GM23338 (cell line): Measurements from ENCODE around the gene SELENOH. TPM values are rescaled to one million over a fixed set of nuclear protein-coding genes. Genes with fewer than 3 reads are reported as not detected.

Experiments
- ATAC-seq: fragments of 200-7000 bp; cut with Tn5 transposase; 3 replicates; pipeline ENCODE4 v1.9.1; 2020
- DNase-seq: peaks from one replicate; pipeline ENCODE4 v3.0.0-alpha.2; 2015; ENCODE audit warnings: low spot score
- H2AFZ ChIP-seq: fragments of 200-600 bp; sonication (generic); 2 replicates; pipeline ENCODE4 v1.8.0; 2016; ENCODE audit warnings: antibody characterized with exemption, mild to moderate bottlenecking, moderate library complexity
- H3F3A ChIP-seq: fragments of 200-600 bp; sonication (generic); replicated peaks from 2 replicates; pipeline ENCODE4 v1.8.0; 2017; ENCODE audit warnings: antibody characterized with exemption, mixed run types, low read depth
- H3K27ac ChIP-seq: fragments of 200-600 bp; sonication (generic); 2 replicates; pipeline ENCODE4 v1.6.1; 2016; ENCODE audit warnings: low read depth
- H3K27me3 ChIP-seq: fragments of 200-600 bp; sonication (generic); 2 replicates; pipeline ENCODE4 v1.8.0; 2016; ENCODE audit warnings: mild to moderate bottlenecking, mixed run types, moderate library complexity; ENCODE audit not compliant: insufficient read depth
- H3K36me3 ChIP-seq: fragments of 200-600 bp; sonication (generic); 2 replicates; pipeline ENCODE4 v1.8.0; 2016; ENCODE audit warnings: mild to moderate bottlenecking; ENCODE audit not compliant: insufficient read depth
- H3K4me1 ChIP-seq: fragments of 200-600 bp; sonication (generic); 2 replicates; pipeline ENCODE4 v1.8.0; 2016; ENCODE audit warnings: mild to moderate bottlenecking, moderate library complexity; ENCODE audit not compliant: insufficient read depth
- H3K4me2 ChIP-seq: fragments of 200-600 bp; sonication (generic); 2 replicates; pipeline ENCODE4 v1.7.1; 2017; ENCODE audit warnings: mixed run types
- H3K4me3 ChIP-seq: fragments of 200-600 bp; sonication (generic); 2 replicates; pipeline ENCODE4 v1.6.1; 2016; ENCODE audit warnings: mixed run types
- H3K79me2 ChIP-seq: fragments of 200-600 bp; sonication (generic); replicated peaks from 2 replicates; pipeline ENCODE4 v1.8.0; 2017; ENCODE audit warnings: mild to moderate bottlenecking; ENCODE audit not compliant: insufficient read depth
- H3K9me2 ChIP-seq: fragments of 200-600 bp; sonication (generic); 2 replicates; pipeline ENCODE4 v1.8.0; 2017; ENCODE audit not compliant: insufficient read depth
- H4K20me1 ChIP-seq: fragments of 200-600 bp; sonication (generic); replicated peaks from 2 replicates; pipeline ENCODE4 v1.8.0; 2017; ENCODE audit warnings: mild to moderate bottlenecking; ENCODE audit not compliant: insufficient read depth
- H3K27ac Mint-ChIP-seq: 2 replicates; pipeline ENCODE4 v1.8.0; 2020; ENCODE audit warnings: inconsistent platforms, mild to moderate bottlenecking, moderate library complexity, mixed read lengths
- H3K27me3 Mint-ChIP-seq: 3 replicates; pipeline ENCODE4 v1.8.0; 2022; ENCODE audit warnings: low read depth, mild to moderate bottlenecking, moderate library complexity, mixed read lengths, inconsistent platforms; ENCODE audit not compliant: insufficient read depth, poor library complexity
- H3K36me3 Mint-ChIP-seq: 3 replicates; pipeline ENCODE4 v1.8.0; 2021; ENCODE audit warnings: low read depth, mild to moderate bottlenecking, inconsistent platforms, moderate library complexity, mixed read lengths
- H3K4me1 Mint-ChIP-seq: 3 replicates; pipeline ENCODE4 v1.8.0; 2020; ENCODE audit warnings: mild to moderate bottlenecking, inconsistent platforms, mixed read lengths
- H3K4me3 Mint-ChIP-seq: 3 replicates; pipeline ENCODE4 v1.8.0; 2021; ENCODE audit warnings: moderate library complexity, mild to moderate bottlenecking, inconsistent platforms, mixed read lengths
- H3K9me3 Mint-ChIP-seq: 3 replicates; pipeline ENCODE4 v1.8.0; 2020; ENCODE audit warnings: moderate library complexity, mild to moderate bottlenecking, inconsistent platforms, mixed read lengths
- CREB1 ChIP-seq: fragments of 250-450 bp; sonication (Bioruptor Pico); IDR thresholded peaks from 2 replicates; pipeline ENCODE4 v1.5.0; 2020; ENCODE audit warnings: low read depth, mild to moderate bottlenecking, moderate library complexity
- EZH2phosphoT487 ChIP-seq: fragments of 200-600 bp; sonication (generic); IDR thresholded peaks from one replicate; pipeline ENCODE4 v1.8.1; 2018; ENCODE audit warnings: antibody characterized with exemption; ENCODE audit not compliant: unreplicated experiment
- JUNB ChIP-seq: IDR thresholded peaks from one replicate; pipeline ENCODE4 v1.6.1; 2016; ENCODE audit warnings: antibody characterized with exemption; ENCODE audit not compliant: unreplicated experiment
- POLR2AphosphoS5 ChIP-seq: IDR thresholded peaks from 2 replicates; pipeline ENCODE4 v1.6.1; 2016; ENCODE audit warnings: antibody characterized with exemption, low read depth
- STAT1 ChIP-seq: IDR thresholded peaks from one replicate; pipeline ENCODE4 v1.6.1; 2016; ENCODE audit warnings: antibody characterized with exemption; ENCODE audit not compliant: unreplicated experiment
- polyA plus RNA-seq: library from polyadenylated mRNA; unstranded; fragments of >200 nt; fragmentation: Nextera tagmentation; extraction: Ambion mirVana; gene quantifications from 2 replicates; pipeline ENCODE4 v1.2.1, GENCODE V29; 2016
- total RNA-seq: library from RNA; depleted of rRNA; stranded (reverse); fragments of >200 nt; shearing (Covaris generic); gene quantifications from 2 replicates; pipeline ENCODE4 v1.2.3, GENCODE V29; 2014
- TF ChIP-seq, protein P1 (sequence below), 2 experiments: fragments of 200-600 bp in 1 of 2; sonication (generic) in 1 of 2; conservative IDR thresholded peaks; 2 replicates each; pipeline versions ENCODE4 v1.5.1 to v1.6.1; 2016 to 2017; ENCODE audit warnings: antibody characterized with exemption in 2 of 2, low read depth in 2 of 2, mild to moderate bottlenecking in 2 of 2, moderate library complexity in 1 of 2
- TF ChIP-seq, protein P2 (sequence below): fragments of 250-450 bp; sonication (Bioruptor Pico); IDR thresholded peaks from 2 replicates; pipeline ENCODE4 v1.5.0; 2020; ENCODE audit warnings: mild to moderate bottlenecking, moderate library complexity
- TF ChIP-seq, protein P3 (sequence below): IDR thresholded peaks from one replicate; pipeline ENCODE4 v1.6.1; 2018; ENCODE audit warnings: antibody characterized with exemption; ENCODE audit not compliant: unreplicated experiment

Gene SELENOH
- total and polyA plus RNA-seq, 2 experiments from 2014 or later: 282 to 379 TPM

DNA sequence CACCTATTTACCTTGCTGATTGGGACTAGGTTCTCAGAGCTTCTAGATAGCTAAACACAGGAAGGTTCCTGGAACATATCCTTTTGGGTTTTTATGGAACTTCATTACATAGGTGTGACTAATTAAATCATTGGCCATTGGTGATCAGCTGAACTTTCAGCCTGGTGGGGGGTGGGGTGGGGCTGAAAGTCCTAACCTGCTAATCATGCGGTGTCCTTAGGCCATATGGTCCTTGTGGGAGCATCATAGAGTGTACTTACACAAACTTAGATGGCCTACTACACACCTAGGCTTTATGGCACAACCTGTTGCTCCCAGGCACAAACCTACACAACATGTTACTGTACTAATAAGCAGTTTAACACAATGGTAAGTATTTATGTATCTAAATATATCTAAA is 8.6 kb upstream of the SELENOH start:
- TF ChIP-seq JUNB (no peak), POLR2AphosphoS5 (no peak), STAT1 (no peak), EZH2phosphoT487 (no peak), CREB1 (CRISPR knock-in tag) (no peak)
- TF ChIP-seq, protein P1, sequence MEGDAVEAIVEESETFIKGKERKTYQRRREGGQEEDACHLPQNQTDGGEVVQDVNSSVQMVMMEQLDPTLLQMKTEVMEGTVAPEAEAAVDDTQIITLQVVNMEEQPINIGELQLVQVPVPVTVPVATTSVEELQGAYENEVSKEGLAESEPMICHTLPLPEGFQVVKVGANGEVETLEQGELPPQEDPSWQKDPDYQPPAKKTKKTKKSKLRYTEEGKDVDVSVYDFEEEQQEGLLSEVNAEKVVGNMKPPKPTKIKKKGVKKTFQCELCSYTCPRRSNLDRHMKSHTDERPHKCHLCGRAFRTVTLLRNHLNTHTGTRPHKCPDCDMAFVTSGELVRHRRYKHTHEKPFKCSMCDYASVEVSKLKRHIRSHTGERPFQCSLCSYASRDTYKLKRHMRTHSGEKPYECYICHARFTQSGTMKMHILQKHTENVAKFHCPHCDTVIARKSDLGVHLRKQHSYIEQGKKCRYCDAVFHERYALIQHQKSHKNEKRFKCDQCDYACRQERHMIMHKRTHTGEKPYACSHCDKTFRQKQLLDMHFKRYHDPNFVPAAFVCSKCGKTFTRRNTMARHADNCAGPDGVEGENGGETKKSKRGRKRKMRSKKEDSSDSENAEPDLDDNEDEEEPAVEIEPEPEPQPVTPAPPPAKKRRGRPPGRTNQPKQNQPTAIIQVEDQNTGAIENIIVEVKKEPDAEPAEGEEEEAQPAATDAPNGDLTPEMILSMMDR (conservative IDR thresholded peaks at IDR 0.05; ENCODE audit: low read depth in 2 of 2): no peak
- TF ChIP-seq, protein P2, sequence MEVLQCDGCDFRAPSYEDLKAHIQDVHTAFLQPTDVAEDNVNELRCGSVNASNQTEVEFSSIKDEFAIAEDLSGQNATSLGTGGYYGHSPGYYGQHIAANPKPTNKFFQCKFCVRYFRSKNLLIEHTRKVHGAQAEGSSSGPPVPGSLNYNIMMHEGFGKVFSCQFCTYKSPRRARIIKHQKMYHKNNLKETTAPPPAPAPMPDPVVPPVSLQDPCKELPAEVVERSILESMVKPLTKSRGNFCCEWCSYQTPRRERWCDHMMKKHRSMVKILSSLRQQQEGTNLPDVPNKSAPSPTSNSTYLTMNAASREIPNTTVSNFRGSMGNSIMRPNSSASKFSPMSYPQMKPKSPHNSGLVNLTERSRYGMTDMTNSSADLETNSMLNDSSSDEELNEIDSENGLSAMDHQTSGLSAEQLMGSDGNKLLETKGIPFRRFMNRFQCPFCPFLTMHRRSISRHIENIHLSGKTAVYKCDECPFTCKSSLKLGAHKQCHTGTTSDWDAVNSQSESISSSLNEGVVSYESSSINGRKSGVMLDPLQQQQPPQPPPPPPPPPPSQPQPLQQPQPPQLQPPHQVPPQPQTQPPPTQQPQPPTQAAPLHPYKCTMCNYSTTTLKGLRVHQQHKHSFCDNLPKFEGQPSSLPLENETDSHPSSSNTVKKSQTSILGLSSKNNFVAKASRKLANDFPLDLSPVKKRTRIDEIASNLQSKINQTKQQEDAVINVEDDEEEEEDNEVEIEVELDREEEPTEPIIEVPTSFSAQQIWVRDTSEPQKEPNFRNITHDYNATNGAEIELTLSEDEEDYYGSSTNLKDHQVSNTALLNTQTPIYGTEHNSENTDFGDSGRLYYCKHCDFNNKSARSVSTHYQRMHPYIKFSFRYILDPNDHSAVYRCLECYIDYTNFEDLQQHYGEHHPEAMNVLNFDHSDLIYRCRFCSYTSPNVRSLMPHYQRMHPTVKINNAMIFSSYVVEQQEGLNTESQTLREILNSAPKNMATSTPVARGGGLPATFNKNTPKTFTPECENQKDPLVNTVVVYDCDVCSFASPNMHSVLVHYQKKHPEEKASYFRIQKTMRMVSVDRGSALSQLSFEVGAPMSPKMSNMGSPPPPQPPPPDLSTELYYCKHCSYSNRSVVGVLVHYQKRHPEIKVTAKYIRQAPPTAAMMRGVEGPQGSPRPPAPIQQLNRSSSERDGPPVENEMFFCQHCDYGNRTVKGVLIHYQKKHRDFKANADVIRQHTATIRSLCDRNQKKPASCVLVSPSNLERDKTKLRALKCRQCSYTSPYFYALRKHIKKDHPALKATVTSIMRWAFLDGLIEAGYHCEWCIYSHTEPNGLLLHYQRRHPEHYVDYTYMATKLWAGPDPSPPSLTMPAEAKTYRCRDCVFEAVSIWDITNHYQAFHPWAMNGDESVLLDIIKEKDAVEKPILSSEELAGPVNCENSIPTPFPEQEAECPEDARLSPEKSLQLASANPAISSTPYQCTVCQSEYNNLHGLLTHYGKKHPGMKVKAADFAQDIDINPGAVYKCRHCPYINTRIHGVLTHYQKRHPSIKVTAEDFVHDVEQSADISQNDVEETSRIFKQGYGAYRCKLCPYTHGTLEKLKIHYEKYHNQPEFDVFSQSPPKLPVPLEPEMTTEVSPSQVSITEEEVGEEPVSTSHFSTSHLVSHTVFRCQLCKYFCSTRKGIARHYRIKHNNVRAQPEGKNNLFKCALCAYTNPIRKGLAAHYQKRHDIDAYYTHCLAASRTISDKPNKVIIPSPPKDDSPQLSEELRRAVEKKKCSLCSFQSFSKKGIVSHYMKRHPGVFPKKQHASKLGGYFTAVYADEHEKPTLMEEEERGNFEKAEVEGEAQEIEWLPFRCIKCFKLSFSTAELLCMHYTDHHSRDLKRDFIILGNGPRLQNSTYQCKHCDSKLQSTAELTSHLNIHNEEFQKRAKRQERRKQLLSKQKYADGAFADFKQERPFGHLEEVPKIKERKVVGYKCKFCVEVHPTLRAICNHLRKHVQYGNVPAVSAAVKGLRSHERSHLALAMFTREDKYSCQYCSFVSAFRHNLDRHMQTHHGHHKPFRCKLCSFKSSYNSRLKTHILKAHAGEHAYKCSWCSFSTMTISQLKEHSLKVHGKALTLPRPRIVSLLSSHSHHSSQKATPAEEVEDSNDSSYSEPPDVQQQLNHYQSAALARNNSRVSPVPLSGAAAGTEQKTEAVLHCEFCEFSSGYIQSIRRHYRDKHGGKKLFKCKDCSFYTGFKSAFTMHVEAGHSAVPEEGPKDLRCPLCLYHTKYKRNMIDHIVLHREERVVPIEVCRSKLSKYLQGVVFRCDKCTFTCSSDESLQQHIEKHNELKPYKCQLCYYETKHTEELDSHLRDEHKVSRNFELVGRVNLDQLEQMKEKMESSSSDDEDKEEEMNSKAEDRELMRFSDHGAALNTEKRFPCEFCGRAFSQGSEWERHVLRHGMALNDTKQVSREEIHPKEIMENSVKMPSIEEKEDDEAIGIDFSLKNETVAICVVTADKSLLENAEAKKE (CRISPR knock-in tag): no peak
- TF ChIP-seq, protein P3, sequence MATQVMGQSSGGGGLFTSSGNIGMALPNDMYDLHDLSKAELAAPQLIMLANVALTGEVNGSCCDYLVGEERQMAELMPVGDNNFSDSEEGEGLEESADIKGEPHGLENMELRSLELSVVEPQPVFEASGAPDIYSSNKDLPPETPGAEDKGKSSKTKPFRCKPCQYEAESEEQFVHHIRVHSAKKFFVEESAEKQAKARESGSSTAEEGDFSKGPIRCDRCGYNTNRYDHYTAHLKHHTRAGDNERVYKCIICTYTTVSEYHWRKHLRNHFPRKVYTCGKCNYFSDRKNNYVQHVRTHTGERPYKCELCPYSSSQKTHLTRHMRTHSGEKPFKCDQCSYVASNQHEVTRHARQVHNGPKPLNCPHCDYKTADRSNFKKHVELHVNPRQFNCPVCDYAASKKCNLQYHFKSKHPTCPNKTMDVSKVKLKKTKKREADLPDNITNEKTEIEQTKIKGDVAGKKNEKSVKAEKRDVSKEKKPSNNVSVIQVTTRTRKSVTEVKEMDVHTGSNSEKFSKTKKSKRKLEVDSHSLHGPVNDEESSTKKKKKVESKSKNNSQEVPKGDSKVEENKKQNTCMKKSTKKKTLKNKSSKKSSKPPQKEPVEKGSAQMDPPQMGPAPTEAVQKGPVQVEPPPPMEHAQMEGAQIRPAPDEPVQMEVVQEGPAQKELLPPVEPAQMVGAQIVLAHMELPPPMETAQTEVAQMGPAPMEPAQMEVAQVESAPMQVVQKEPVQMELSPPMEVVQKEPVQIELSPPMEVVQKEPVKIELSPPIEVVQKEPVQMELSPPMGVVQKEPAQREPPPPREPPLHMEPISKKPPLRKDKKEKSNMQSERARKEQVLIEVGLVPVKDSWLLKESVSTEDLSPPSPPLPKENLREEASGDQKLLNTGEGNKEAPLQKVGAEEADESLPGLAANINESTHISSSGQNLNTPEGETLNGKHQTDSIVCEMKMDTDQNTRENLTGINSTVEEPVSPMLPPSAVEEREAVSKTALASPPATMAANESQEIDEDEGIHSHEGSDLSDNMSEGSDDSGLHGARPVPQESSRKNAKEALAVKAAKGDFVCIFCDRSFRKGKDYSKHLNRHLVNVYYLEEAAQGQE: no peak
- ATAC-seq (no peak), DNase-seq (no peak)
- Histone ChIP-seq H4K20me1 (peaks cover 19% of the 10 kb centered on the region; the same call in 1 of the 2 replicates), H3K27me3 (no peaks in the 10 kb centered on the region), H3K79me2 (peaks cover 84% of the 10 kb centered on the region), H3K9me2 (no peaks in the 10 kb centered on the region), H3K4me2 (no peak overlapping the region), H3K36me3 (peaks cover 3% of the 10 kb centered on the region), H3F3A (peaks cover 13% of the 10 kb centered on the region; the same call in 1 of the 2 replicates), H3K27ac (no peak overlapping the region), H3K4me1 (peaks cover 26% of the 10 kb centered on the region), H3K4me3 (no peak overlapping the region), H2AFZ (no peak overlapping the region)
- no peaks in the 10 kb centered on the region for H3K27me3 Mint-ChIP-seq
- peaks cover 20% of the 10 kb centered on the region; the same call in 2 of the 3 replicates for H3K36me3 Mint-ChIP-seq
- H3K4me3 Mint-ChIP-seq: no peak overlapping the region
- H3K9me3 Mint-ChIP-seq: no peaks in the 10 kb centered on the region
- no peak overlapping the region for H3K27ac Mint-ChIP-seq
- peaks cover 34% of the 10 kb centered on the region for H3K4me1 Mint-ChIP-seq
